OCI-LY1 (cell line): ENCODE results near the gene CORO1C.
"Not testable (repeated sequence)": the region's sequence is repeated elsewhere in the genome, so short reads cannot be mapped to it uniquely, and the experiment has no call there.

Experiments used
- H2AFZ ChIP-seq: fragments of 200-600 bp; sonication (generic), shearing (Covaris generic); 2 replicates; pipeline ENCODE4 v1.6.0; 2014; ENCODE audit warnings: antibody characterized with exemption, mild to moderate bottlenecking, low read length
- H3F3A ChIP-seq: fragments of 200-600 bp; sonication (generic), shearing (Covaris generic); 2 replicates; pipeline ENCODE4 v1.6.0; 2014; ENCODE audit warnings: mild to moderate bottlenecking, antibody characterized with exemption, low read length, moderate library complexity; ENCODE audit not compliant: insufficient read depth
- H3K27ac ChIP-seq: fragments of 200-600 bp; sonication (generic); 2 replicates; pipeline ENCODE4 v1.5.1; 2014; ENCODE audit warnings: low read length, mixed run types, mild to moderate bottlenecking, low read depth; ENCODE audit not compliant: poor library complexity, severe bottlenecking
- H3K27me3 ChIP-seq: fragments of 200-600 bp; sonication (generic); 2 replicates; pipeline ENCODE4 v1.6.0; 2014; ENCODE audit warnings: antibody characterized with exemption, mild to moderate bottlenecking, low read length, moderate library complexity; ENCODE audit not compliant: insufficient read depth
- H3K36me3 ChIP-seq: fragments of 200-600 bp; sonication (generic); 2 replicates; pipeline ENCODE4 v1.6.1; 2014; ENCODE audit warnings: mild to moderate bottlenecking, antibody characterized with exemption, low read length, moderate library complexity, mixed read lengths; ENCODE audit not compliant: insufficient read depth
- H3K4me1 ChIP-seq: fragments of 200-600 bp; sonication (generic); 2 replicates; pipeline ENCODE4 v1.5.1; 2014; ENCODE audit warnings: mild to moderate bottlenecking, low read length, moderate library complexity; ENCODE audit not compliant: insufficient read depth, severe bottlenecking
- H3K4me2 ChIP-seq: fragments of 200-600 bp; sonication (generic), shearing (Covaris generic); 2 replicates; pipeline ENCODE4 v1.6.1; 2014; ENCODE audit warnings: low read length
- H3K4me3 ChIP-seq: fragments of 200-600 bp; sonication (generic); 2 replicates; pipeline ENCODE4 v1.5.1; 2014; ENCODE audit warnings: low read length, low read depth, mild to moderate bottlenecking, mixed read lengths; ENCODE audit not compliant: poor library complexity, severe bottlenecking
- H3K79me2 ChIP-seq: fragments of 200-600 bp; shearing (Covaris generic); 2 replicates; pipeline ENCODE4 v1.6.1; 2016; ENCODE audit warnings: mixed run types, low read length, mixed read lengths; ENCODE audit not compliant: insufficient read depth
- H3K9ac ChIP-seq: fragments of 200-600 bp; sonication (generic), shearing (Covaris generic); 2 replicates; pipeline ENCODE4 v1.6.1; 2014; ENCODE audit warnings: mild to moderate bottlenecking, low read length, mixed read lengths
- H3K9me2 ChIP-seq: fragments of 200-600 bp; sonication (generic), shearing (Covaris generic); 2 replicates; pipeline ENCODE4 v1.6.1; 2014; ENCODE audit warnings: low read depth, mild to moderate bottlenecking, low read length, mixed read lengths
- H3K9me3 ChIP-seq: fragments of 200-600 bp; shearing (Covaris generic); 2 replicates; pipeline ENCODE4 v1.6.1; 2014; ENCODE audit warnings: low read length, mixed read lengths
- H4K20me1 ChIP-seq: fragments of 200-600 bp; sonication (generic), shearing (Covaris generic); 2 replicates; pipeline ENCODE4 v1.6.0; 2016; ENCODE audit warnings: mild to moderate bottlenecking, low read length; ENCODE audit not compliant: insufficient read depth
- EZH2 ChIP-seq: fragments of 200-600 bp; sonication (generic), shearing (Covaris generic); IDR thresholded peaks from 2 replicates; pipeline ENCODE4 v1.8.0; 2017; ENCODE audit warnings: borderline replicate concordance, mixed run types, mild to moderate bottlenecking, antibody characterized with exemption, low read length, moderate library complexity, mixed read lengths
- TF ChIP-seq, protein P1 (sequence below): fragments of 200-600 bp; sonication (generic), shearing (Covaris generic); IDR thresholded peaks from 2 replicates; pipeline ENCODE4 v1.5.1; 2017; ENCODE audit warnings: mild to moderate bottlenecking, antibody characterized with exemption, low read length, moderate library complexity, mixed read lengths

The CORO1C gene

DNA sequence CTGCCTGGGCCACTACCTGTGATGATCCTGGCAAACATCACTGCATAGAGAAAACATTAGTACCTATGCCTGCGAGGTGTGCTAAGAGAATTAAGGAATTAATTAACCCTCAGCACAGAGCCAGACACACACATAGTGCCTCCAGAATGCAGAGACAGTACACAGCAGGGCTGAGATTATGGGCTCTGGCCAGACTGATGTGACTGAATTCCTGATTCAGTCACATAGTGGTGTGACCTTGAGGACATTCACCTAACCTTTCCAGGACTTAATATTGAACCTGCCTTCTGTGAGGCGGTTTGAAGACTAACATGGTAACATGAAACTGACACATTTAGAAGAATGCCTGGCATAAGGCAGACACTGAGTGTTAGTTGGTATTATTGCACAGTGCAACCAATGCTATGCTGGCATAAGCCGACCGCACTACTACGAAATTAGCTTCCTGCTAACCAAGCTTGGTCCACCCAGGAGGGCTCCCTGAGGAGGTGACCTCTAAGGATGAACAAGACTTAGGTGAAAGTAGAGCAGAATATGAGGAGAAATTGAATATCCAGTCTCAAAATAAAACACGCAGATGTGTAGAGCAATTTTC is 65.6 kb downstream of the CORO1C start:
- H2AFZ ChIP-seq: no peak overlapping the region
- H3K4me1 ChIP-seq: peaks cover 43% of the 10 kb centered on the region
- no peak overlapping the region for H3K4me2 ChIP-seq
- H3K4me3 ChIP-seq: no peak overlapping the region
- no peaks in the 10 kb centered on the region for H3K9me2 ChIP-seq
- no peaks in the 10 kb centered on the region for H4K20me1 ChIP-seq
- no peaks in the 10 kb centered on the region for H3K27me3 ChIP-seq
- TF ChIP-seq, protein P1, sequence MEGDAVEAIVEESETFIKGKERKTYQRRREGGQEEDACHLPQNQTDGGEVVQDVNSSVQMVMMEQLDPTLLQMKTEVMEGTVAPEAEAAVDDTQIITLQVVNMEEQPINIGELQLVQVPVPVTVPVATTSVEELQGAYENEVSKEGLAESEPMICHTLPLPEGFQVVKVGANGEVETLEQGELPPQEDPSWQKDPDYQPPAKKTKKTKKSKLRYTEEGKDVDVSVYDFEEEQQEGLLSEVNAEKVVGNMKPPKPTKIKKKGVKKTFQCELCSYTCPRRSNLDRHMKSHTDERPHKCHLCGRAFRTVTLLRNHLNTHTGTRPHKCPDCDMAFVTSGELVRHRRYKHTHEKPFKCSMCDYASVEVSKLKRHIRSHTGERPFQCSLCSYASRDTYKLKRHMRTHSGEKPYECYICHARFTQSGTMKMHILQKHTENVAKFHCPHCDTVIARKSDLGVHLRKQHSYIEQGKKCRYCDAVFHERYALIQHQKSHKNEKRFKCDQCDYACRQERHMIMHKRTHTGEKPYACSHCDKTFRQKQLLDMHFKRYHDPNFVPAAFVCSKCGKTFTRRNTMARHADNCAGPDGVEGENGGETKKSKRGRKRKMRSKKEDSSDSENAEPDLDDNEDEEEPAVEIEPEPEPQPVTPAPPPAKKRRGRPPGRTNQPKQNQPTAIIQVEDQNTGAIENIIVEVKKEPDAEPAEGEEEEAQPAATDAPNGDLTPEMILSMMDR: no peak
- TF ChIP-seq EZH2: no peak
- no peaks in the 10 kb centered on the region for H3K79me2 ChIP-seq
- H3K36me3 ChIP-seq: no peaks in the 10 kb centered on the region
- H3K9ac ChIP-seq: peak overlapping the region; percentile 42; the same call in 1 of the 2 replicates
- H3K9me3 ChIP-seq: no peaks in the 10 kb centered on the region
- peak overlapping the region; percentile 88 for H3K27ac ChIP-seq
- H3F3A ChIP-seq: no peaks in the 10 kb centered on the region

DNA sequence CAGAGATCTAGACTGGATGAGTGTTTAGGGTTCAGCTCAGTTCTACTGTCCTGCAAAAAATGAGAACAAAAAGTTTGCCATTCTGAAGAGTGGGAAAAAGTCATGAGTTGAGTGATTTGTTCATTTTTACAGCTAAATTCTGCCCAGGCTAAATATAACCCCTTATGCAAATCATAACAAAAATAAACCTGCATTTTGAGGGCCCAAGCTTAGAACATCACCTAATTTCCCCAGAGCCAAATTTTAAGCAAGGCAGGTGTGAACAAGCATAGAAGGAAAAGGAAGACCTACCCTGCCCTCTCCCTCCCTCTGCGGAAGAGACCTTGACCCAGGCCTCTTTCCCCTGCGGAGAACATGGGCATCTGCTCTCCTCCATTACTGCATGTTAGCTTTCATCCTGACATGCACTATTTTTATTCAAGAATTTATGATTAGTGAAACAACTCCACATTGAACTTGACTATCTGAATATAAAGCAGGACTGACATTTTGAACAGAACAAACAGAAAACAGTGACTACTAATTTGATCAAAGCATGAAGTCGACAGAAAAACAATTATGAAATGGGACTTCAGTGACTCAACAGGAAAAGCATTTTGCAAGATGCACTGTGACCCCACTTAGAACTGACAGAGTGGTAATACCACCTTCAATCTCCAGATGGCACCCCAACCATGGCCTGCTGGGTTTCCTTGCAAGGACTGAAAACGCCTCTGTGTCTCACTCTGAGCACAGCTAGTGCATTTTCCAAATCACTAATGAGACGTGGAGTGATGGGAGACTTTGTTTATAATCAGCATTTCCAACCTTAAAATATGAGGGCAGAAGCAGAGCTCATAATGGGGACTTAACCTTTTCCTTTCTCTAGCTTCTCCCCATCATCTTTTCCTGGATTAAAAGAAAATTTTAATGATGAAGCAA is 66.7 kb downstream of the CORO1C start:
- peak overlapping the region; percentile 57 for H3K4me2 ChIP-seq
- peak overlapping the region; percentile 47 for H3K9ac ChIP-seq
- no peaks in the 10 kb centered on the region for H3K9me3 ChIP-seq
- H3K27me3 ChIP-seq: no peaks in the 10 kb centered on the region
- no peaks in the 10 kb centered on the region for H3F3A ChIP-seq
- TF ChIP-seq EZH2: no peak
- TF ChIP-seq, protein P1: peak; percentile 72
- H3K36me3 ChIP-seq: no peaks in the 10 kb centered on the region
- H3K27ac ChIP-seq: peak overlapping the region; percentile 88
- no peak overlapping the region for H2AFZ ChIP-seq
- peak overlapping the region; percentile 17 for H3K4me3 ChIP-seq
- no peaks in the 10 kb centered on the region for H3K79me2 ChIP-seq
- H3K9me2 ChIP-seq: no peaks in the 10 kb centered on the region
- no peaks in the 10 kb centered on the region for H4K20me1 ChIP-seq
- peaks cover 43% of the 10 kb centered on the region for H3K4me1 ChIP-seq

DNA sequence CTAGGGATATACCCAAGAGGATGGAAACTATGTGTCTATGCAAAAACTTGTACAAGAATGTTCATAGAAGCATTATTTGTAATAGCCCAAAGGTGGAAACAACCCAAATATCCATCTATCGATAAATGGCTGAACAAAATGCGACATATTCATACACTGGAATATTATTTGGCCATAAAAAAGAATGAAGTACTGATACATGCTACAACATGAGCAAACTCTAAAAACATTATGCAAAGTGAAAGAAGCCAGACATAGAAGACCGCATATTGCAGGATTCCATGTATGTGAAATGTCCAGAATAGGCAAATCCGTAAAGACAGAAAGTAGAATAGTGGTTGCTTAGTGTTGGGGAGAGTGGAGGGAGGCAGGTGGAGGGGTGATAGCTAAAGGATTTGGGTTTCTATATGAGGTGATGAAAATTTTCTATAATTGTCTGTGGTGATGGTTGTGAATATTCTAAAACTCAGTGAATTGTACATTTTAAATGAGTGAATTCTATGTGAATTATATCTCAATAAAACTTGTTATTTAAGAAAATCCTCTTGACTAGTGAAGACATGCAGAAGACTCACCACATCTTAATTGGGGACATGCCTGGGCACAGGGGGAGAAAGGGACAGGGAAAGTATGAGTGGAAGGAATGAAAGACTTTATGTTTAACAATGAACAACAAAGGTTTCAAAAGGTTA is 67.8 kb downstream of the CORO1C start:
- Histone ChIP-seq H4K20me1 (no peaks in the 10 kb centered on the region), H3F3A (no peaks in the 10 kb centered on the region), H3K4me3 (no peak overlapping the region), H3K4me1 (peaks cover 43% of the 10 kb centered on the region), H3K27ac (peak overlapping the region; percentile 88), H2AFZ (no peak overlapping the region), H3K9me3 (no peaks in the 10 kb centered on the region), H3K27me3 (no peaks in the 10 kb centered on the region), H3K36me3 (no peaks in the 10 kb centered on the region), H3K4me2 (no peak overlapping the region), H3K9me2 (no peaks in the 10 kb centered on the region), H3K79me2 (no peaks in the 10 kb centered on the region), H3K9ac (no peak overlapping the region)
- TF ChIP-seq, protein P1: no peak
- no peak for TF ChIP-seq EZH2

DNA sequence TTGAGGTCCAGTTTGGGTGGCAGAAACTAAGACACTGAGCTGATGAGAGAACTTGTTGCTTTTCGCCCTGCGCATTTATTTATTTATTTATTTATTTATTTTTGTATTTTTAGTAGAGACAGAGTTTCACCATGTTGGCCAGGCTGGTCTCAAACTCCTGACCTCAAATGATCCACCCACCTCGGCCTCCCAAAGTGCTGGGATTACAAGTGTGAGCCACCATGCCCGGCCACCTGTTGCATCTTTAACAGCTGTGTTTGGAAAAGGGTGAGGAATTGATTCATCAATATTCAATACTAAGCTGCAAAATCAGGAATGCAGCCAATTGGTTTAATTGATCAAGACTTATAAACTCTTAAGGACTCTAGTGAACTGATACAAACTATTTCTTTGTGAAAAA is 73.2 kb downstream of the CORO1C start:
- not testable (repeated sequence) for H3K27ac ChIP-seq, H3K9ac ChIP-seq, H3F3A ChIP-seq, H3K9me2 ChIP-seq, H3K4me2 ChIP-seq, H3K4me3 ChIP-seq, H3K9me3 ChIP-seq, H4K20me1 ChIP-seq, H3K36me3 ChIP-seq, H3K27me3 ChIP-seq, H3K4me1 ChIP-seq, H3K79me2 ChIP-seq, H2AFZ ChIP-seq
